Liver (tissue), 9 donors: ENCODE results near the gene LRCOL1. TPM values are rescaled to one million over a fixed set of nuclear protein-coding genes. Genes with fewer than 3 reads are reported as not detected.

Source experiments
- DNase-seq: peaks from one replicate; pipeline ENCODE4 v3.0.0-alpha.2; 2017; ENCODE audit warnings: low spot score
- H3K27ac ChIP-seq, 2 donors: one replicate each; pipeline ENCODE4 v1.7.0; 2013; ENCODE audit warnings: inconsistent platforms in 2 of 2, low read length in 2 of 2, control low read depth in 1 of 2, low read depth in 1 of 2, mild to moderate bottlenecking in 1 of 2
- H3K27me3 ChIP-seq, 4 donors: one replicate each; pipeline versions ENCODE4 v1.6.1 to v1.7.0; 2013; ENCODE audit warnings: low read length in 3 of 4, inconsistent platforms in 1 of 4, mild to moderate bottlenecking in 1 of 4, moderate library complexity in 1 of 4; ENCODE audit not compliant: control insufficient read depth in 4 of 4, insufficient read depth in 4 of 4
- H3K36me3 ChIP-seq, 4 donors: one replicate each; pipeline versions ENCODE4 v1.6.1 to v1.7.0; 2013; ENCODE audit warnings: low read length in 3 of 4, mild to moderate bottlenecking in 3 of 4, low read depth in 1 of 4, moderate library complexity in 1 of 4; ENCODE audit not compliant: control insufficient read depth in 4 of 4, insufficient read depth in 3 of 4
- H3K4me1 ChIP-seq, 4 donors: one replicate each; pipeline versions ENCODE4 v1.6.1 to v1.7.0; 2013; ENCODE audit warnings: low read length in 3 of 4, mild to moderate bottlenecking in 3 of 4, moderate library complexity in 1 of 4; ENCODE audit not compliant: control insufficient read depth in 4 of 4, insufficient read depth in 4 of 4
- H3K4me3 ChIP-seq, 3 donors: one replicate each; pipeline versions ENCODE4 v1.6.1 to v1.7.0; 2013; ENCODE audit warnings: low read length in 3 of 3, control low read depth in 1 of 3, low read depth in 1 of 3, mild to moderate bottlenecking in 1 of 3
- H3K9ac ChIP-seq, 2 donors: one replicate each; pipeline ENCODE4 v1.7.0; 2013; ENCODE audit warnings: low read length in 2 of 2, mild to moderate bottlenecking in 2 of 2, moderate library complexity in 2 of 2, control low read depth in 1 of 2, low read depth in 1 of 2
- H3K9me3 ChIP-seq, 4 donors: one replicate each; pipeline versions ENCODE4 v1.6.1 to v1.7.0; 2013; ENCODE audit warnings: low read length in 3 of 4; ENCODE audit not compliant: control insufficient read depth in 4 of 4
- EGR1 ChIP-seq, 2 donors: IDR thresholded peaks; 2 replicates each; pipeline ENCODE4 v1.6.1; 2016 to 2018; ENCODE audit warnings: antibody characterized with exemption in 2 of 2, low read depth in 2 of 2
- FOXA1 ChIP-seq: IDR thresholded peaks from 2 replicates; pipeline ENCODE4 v1.6.1; 2016; ENCODE audit warnings: antibody characterized with exemption
- FOXA2 ChIP-seq: IDR thresholded peaks from 2 replicates; pipeline ENCODE4 v1.6.1; 2016; ENCODE audit warnings: antibody characterized with exemption
- GABPA ChIP-seq, 2 donors: IDR thresholded peaks in 1 of 2; conservative IDR thresholded peaks in 1 of 2; 2 replicates each; pipeline ENCODE4 v1.6.1; 2016; ENCODE audit warnings: antibody characterized with exemption in 2 of 2, mild to moderate bottlenecking in 1 of 2, moderate library complexity in 1 of 2
- HNF4G ChIP-seq: IDR thresholded peaks from 2 replicates; pipeline ENCODE4 v1.6.1; 2016; ENCODE audit warnings: antibody characterized with exemption
- JUND ChIP-seq, 2 donors: IDR thresholded peaks; 2 replicates each; pipeline ENCODE4 v1.6.1; 2016; ENCODE audit warnings: antibody characterized with exemption in 2 of 2
- NR2F2 ChIP-seq: IDR thresholded peaks from 2 replicates; pipeline ENCODE4 v1.6.1; 2016; ENCODE audit warnings: antibody characterized with exemption
- RXRA ChIP-seq, 2 donors: IDR thresholded peaks; 2 replicates each; pipeline ENCODE4 v1.6.1; 2017 to 2018; ENCODE audit warnings: antibody characterized with exemption in 2 of 2, mild to moderate bottlenecking in 1 of 2
- SP1 ChIP-seq: IDR thresholded peaks from 2 replicates; pipeline ENCODE4 v1.6.1; 2018; ENCODE audit warnings: antibody characterized with exemption, mild to moderate bottlenecking
- YY1 ChIP-seq: IDR thresholded peaks from 2 replicates; pipeline ENCODE4 v1.6.1; 2016; ENCODE audit warnings: antibody characterized with exemption, mild to moderate bottlenecking
- WGBS: extraction: QIAGEN DNeasy Blood & Tissue Kit; methylation state at CpG from one replicate; pipeline ENCODE4 v1.1.7; 2013; 5-methylcytosine and 5-hydroxymethylcytosine counted together
- polyA plus RNA-seq, 2 donors: library from polyadenylated mRNA; stranded (reverse) in 1 of 2; unstranded in 1 of 2; fragments of 200-250 nt in 1 of 2; fragments of >200 nt in 1 of 2; fragmentation: Nextera tagmentation in 1 of 2; extraction: Ambion mirVana in 1 of 2; gene quantifications; one replicate each; pipeline versions ENCODE4 v1.2.1 to v1.2.3, GENCODE V29; 2013 to 2015
- total RNA-seq, 2 donors: library from RNA; depleted of rRNA; stranded (reverse); fragments of >200 nt; gene quantifications; one replicate each; pipeline ENCODE4 v1.2.3, GENCODE V29; 2014
- TF ChIP-seq, protein P1 (sequence below): IDR thresholded peaks from 2 replicates; pipeline ENCODE4 v1.6.1; 2016; ENCODE audit warnings: antibody characterized with exemption
- TF ChIP-seq, protein P2 (sequence below): IDR thresholded peaks from 2 replicates; pipeline ENCODE4 v1.6.1; 2016; ENCODE audit warnings: antibody characterized with exemption
- TF ChIP-seq, protein P3 (sequence below): fragments of 150-350 bp; IDR thresholded peaks from 2 replicates; pipeline ENCODE4 v1.5.1; 2017; ENCODE audit warnings: improper control_type of control experiment, low read depth, low read length; ENCODE audit not compliant: missing input control
- TF ChIP-seq, protein P4 (sequence below): IDR thresholded peaks from 2 replicates; pipeline ENCODE4 v1.6.1; 2016; ENCODE audit warnings: antibody characterized with exemption, mild to moderate bottlenecking
- donor health status: healthy.
- donor health status: healthy.
- donor health status: healthy.
- donor health status: healthy.
- donor health status: healthy.

Gene LRCOL1
- total and polyA plus RNA-seq, 4 donors, result 2.6 to 40.7 (median 5.9) TPM; not detected in 1

DNA sequence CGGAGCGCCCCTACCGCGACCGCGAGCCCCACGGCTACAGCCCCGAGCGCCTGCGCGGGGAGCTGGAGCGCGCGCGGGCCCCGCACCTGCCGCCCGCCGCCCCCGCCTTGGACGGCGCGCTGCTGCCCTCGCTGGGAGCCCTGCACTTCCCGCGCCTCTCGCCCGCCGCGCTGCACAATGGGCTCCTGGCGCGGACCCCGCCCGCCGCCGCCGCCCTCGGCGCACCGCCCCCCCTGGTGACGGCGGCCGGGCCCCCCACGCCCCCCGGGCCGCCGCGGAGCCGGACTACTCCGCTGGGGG, 27.0 kb downstream of the LRCOL1 start (continued):
- TF ChIP-seq, protein P1, sequence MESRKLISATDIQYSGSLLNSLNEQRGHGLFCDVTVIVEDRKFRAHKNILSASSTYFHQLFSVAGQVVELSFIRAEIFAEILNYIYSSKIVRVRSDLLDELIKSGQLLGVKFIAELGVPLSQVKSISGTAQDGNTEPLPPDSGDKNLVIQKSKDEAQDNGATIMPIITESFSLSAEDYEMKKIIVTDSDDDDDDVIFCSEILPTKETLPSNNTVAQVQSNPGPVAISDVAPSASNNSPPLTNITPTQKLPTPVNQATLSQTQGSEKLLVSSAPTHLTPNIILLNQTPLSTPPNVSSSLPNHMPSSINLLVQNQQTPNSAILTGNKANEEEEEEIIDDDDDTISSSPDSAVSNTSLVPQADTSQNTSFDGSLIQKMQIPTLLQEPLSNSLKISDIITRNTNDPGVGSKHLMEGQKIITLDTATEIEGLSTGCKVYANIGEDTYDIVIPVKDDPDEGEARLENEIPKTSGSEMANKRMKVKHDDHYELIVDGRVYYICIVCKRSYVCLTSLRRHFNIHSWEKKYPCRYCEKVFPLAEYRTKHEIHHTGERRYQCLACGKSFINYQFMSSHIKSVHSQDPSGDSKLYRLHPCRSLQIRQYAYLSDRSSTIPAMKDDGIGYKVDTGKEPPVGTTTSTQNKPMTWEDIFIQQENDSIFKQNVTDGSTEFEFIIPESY, result no peak
- no peak for TF ChIP-seq JUND (IDR thresholded peaks at IDR 0.05)
- TF ChIP-seq, protein P2, sequence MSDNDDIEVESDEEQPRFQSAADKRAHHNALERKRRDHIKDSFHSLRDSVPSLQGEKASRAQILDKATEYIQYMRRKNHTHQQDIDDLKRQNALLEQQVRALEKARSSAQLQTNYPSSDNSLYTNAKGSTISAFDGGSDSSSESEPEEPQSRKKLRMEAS, result no peak

DNA sequence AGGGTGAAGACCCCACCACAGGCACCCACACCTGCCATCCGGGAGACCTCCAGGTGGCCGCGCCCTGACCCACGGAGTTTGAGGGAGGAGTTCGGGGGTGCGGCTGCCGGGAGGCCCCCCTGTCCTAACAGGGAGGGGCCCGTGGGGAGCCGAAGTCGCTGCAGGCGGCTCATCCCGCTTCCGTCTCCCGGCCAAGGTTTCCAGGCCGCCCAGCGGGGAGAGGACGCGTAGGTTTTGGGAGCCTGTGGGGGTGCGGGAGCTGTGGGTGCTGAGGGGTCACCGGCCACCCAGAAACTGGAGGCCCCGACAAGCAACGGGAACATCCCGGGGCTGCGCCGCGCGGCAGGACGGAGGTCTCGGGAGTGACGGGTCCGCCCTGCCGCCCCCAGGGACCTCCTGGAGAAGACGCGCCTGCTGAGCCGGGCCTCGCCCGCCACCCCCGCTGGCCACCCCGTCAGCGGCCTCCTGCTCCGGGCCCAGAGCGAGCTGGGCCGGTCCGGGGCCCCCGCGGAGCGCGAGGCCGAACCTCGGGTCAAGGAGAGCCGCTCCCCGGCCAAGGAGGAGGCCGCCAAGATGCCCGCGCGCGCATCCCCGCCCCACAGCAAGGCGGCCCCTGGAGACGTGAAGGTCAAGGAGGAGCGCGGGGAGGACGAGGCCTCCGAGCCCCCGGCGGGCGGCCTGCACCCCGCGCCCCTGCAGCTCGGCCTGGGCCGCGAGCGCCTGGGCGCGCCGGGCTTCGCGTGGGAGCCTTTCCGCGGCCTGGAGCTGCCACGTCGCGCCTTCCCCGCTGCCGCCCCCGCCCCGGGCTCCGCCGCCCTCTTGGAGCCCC, 27.6 kb downstream of the LRCOL1 start:
- Histone ChIP-seq H3K36me3 (peaks cover 1 to 29% (median 6%) of the 10 kb centered on the region in 4 donors), H3K27ac (no peak overlapping the region), H3K4me1 (no peaks in the 10 kb centered on the region), H3K9me3 (no peaks in the 10 kb centered on the region), H3K27me3 (no peaks in the 10 kb centered on the region), H3K4me3 (no peak overlapping the region), H3K9ac (no peak overlapping the region)
- TF ChIP-seq, protein P3, sequence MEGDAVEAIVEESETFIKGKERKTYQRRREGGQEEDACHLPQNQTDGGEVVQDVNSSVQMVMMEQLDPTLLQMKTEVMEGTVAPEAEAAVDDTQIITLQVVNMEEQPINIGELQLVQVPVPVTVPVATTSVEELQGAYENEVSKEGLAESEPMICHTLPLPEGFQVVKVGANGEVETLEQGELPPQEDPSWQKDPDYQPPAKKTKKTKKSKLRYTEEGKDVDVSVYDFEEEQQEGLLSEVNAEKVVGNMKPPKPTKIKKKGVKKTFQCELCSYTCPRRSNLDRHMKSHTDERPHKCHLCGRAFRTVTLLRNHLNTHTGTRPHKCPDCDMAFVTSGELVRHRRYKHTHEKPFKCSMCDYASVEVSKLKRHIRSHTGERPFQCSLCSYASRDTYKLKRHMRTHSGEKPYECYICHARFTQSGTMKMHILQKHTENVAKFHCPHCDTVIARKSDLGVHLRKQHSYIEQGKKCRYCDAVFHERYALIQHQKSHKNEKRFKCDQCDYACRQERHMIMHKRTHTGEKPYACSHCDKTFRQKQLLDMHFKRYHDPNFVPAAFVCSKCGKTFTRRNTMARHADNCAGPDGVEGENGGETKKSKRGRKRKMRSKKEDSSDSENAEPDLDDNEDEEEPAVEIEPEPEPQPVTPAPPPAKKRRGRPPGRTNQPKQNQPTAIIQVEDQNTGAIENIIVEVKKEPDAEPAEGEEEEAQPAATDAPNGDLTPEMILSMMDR, result no peak
- TF ChIP-seq HNF4G (no peak), SP1 (no peak), NR2F2 (no peak), GABPA (IDR thresholded peaks at IDR 0.05 in 1 of 2, conservative IDR thresholded peaks at IDR 0.05 in 1 of 2) (no peak), RXRA (IDR thresholded peaks at IDR 0.05) (no peak), EGR1 (IDR thresholded peaks at IDR 0.05; ENCODE audit: low read depth in 2 of 2) (no peak), FOXA2 (no peak), YY1 (no peak), FOXA1 (no peak)
- TF ChIP-seq, protein P4, sequence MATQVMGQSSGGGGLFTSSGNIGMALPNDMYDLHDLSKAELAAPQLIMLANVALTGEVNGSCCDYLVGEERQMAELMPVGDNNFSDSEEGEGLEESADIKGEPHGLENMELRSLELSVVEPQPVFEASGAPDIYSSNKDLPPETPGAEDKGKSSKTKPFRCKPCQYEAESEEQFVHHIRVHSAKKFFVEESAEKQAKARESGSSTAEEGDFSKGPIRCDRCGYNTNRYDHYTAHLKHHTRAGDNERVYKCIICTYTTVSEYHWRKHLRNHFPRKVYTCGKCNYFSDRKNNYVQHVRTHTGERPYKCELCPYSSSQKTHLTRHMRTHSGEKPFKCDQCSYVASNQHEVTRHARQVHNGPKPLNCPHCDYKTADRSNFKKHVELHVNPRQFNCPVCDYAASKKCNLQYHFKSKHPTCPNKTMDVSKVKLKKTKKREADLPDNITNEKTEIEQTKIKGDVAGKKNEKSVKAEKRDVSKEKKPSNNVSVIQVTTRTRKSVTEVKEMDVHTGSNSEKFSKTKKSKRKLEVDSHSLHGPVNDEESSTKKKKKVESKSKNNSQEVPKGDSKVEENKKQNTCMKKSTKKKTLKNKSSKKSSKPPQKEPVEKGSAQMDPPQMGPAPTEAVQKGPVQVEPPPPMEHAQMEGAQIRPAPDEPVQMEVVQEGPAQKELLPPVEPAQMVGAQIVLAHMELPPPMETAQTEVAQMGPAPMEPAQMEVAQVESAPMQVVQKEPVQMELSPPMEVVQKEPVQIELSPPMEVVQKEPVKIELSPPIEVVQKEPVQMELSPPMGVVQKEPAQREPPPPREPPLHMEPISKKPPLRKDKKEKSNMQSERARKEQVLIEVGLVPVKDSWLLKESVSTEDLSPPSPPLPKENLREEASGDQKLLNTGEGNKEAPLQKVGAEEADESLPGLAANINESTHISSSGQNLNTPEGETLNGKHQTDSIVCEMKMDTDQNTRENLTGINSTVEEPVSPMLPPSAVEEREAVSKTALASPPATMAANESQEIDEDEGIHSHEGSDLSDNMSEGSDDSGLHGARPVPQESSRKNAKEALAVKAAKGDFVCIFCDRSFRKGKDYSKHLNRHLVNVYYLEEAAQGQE, result no peak
- TF ChIP-seq, protein P2, result no peak
- no peak for DNase-seq
- 90% methylated on average over 89 of the region's 89 CpGs for WGBS
